Ovary (tissue), 9 donors: ENCODE measurements around the gene RAX. TPM values are rescaled to one million over a fixed set of nuclear protein-coding genes. Genes with fewer than 3 reads are reported as not detected.

Experiments
- DNase-seq, 5 donors: peaks; one replicate each; pipeline ENCODE4 v3.0.0-alpha.2; 2019 to 2020
- H3K27ac ChIP-seq, 2 donors: fragments of 200-600 bp; one replicate each; pipeline versions ENCODE4 v1.5.1 to v1.8.0; 2019 to 2022
- H3K27me3 ChIP-seq: fragments of 200-600 bp; one replicate; pipeline ENCODE4 v1.8.0; 2022
- H3K36me3 ChIP-seq: fragments of 200-600 bp; sonication (generic); one replicate; pipeline ENCODE4 v1.5.1; 2019
- H3K4me1 ChIP-seq: one replicate; pipeline ENCODE4 v1.8.1; 2013; ENCODE audit warnings: mild to moderate bottlenecking, moderate library complexity; ENCODE audit not compliant: insufficient read depth
- H3K4me3 ChIP-seq: fragments of 200-600 bp; sonication (generic); one replicate; pipeline ENCODE4 v1.5.1; 2017
- H3K9me3 ChIP-seq, 2 donors: fragments of 200-600 bp in 1 of 2; sonication (generic) in 1 of 2; one replicate each; pipeline versions ENCODE4 v1.5.1 to v1.8.1; 2013 to 2019; ENCODE audit warnings: mild to moderate bottlenecking in 1 of 2, moderate library complexity in 1 of 2
- CTCF ChIP-seq, 3 donors: fragments of 450-650 bp in 2 of 3; fragments of 200-600 bp in 1 of 3; IDR thresholded peaks; one replicate each; pipeline versions ENCODE4 v1.5.1 to v1.8.0; 2016 to 2022; ENCODE audit warnings: antibody characterized with exemption in 3 of 3, mild to moderate bottlenecking in 1 of 3
- EP300 ChIP-seq: sonication (generic); formaldehyde crosslinking; IDR thresholded peaks from one replicate; pipeline ENCODE4 v1.6.1; 2017; ENCODE audit warnings: antibody characterized with exemption
- POLR2A ChIP-seq: fragments of 450-650 bp; IDR thresholded peaks from one replicate; pipeline ENCODE4 v1.6.1; 2017; ENCODE audit warnings: antibody characterized with exemption, mild to moderate bottlenecking, moderate library complexity
- WGBS, 3 donors: extraction: QIAGEN DNeasy Blood & Tissue Kit in 1 of 3; methylation state at CpG; one replicate each; pipeline versions ENCODE4 v1.1.5 to v1.1.7; 2013 to 2017; 5-methylcytosine and 5-hydroxymethylcytosine counted together
- intact Hi-C, 4 donors: fragments of 100-400 bp; cut with DNase I; formaldehyde crosslinking; loops; one replicate each; pipeline versions ENCODE4 v1.11.0 to v1.15.1; 2022 to 2023
- polyA plus RNA-seq, 2 donors: library from polyadenylated mRNA; stranded (reverse); fragments of 200-250 nt in 1 of 2; fragments of 350-450 nt in 1 of 2; fragmentation: Illumina TruSeq in 1 of 2; extraction: RNeasy Lipid Tissue Mini Kit (QIAGEN cat#74804) in 1 of 2; gene quantifications; one replicate each; pipeline ENCODE4 v1.2.3, GENCODE V29; 2013 to 2014
- total RNA-seq, 7 donors: library from RNA; depleted of rRNA in 2 of 7; stranded (reverse); fragments of >200 nt in 2 of 7; fragmentation: NEBNext Ultra II Directional in 3 of 7; extraction: Animal tissue kit (Norgen Biotek cat#: 25700) in 3 of 7; gene quantifications; one replicate each; pipeline versions ENCODE4 v1.1.0 to v1.2.4, GENCODE V29; 2016 to 2023
- donor health status: DM: no; HTN: no; CAD: no; lungs with moderate emphysema.
- donor health status: DM: no; HTN: no; CAD: no.
- donor health status: Bipolar disorder and iron deficiency.
- donor health status: DM: yes; HTN: yes; CAD: no.
- donor health status: DM: no; HTN: no; CAD: no.
- donor health status: DM: yes; HTN: yes; CAD: no.

The RAX gene
- total and polyA plus RNA-seq, 9 donors: not detected

GRCh38 chr18:59308248-59308937 is 35.1 kb upstream of the RAX start:
- intact Hi-C loops: loop anchor here in 3 of 4 donors (2.0 to 10.0 kb wide), 4 partner anchors 94 to 514 kb away; no protein-coding TSS in a partner anchor
- no peak for TF ChIP-seq POLR2A
- TF ChIP-seq CTCF (IDR thresholded peaks at IDR 0.05): peak; percentile 57 to 76 (median 59)
- no peaks in the 10 kb centered on the region for H3K36me3 ChIP-seq
- WGBS, 3 donors: 1 to 2% (median 1%) methylated on average over 44 to 46 of the region's 46 CpGs
- H3K9me3 ChIP-seq: no peaks in the 10 kb centered on the region
- H3K27me3 ChIP-seq: no peaks in the 10 kb centered on the region
- H3K27ac ChIP-seq: no peak overlapping the region
- no peak overlapping the region for H3K4me3 ChIP-seq
- H3K4me1 ChIP-seq: no peaks in the 10 kb centered on the region
- peak; percentile 68 to 86 (median 78) for DNase-seq

GRCh38 chr18:59306640-59307039 is 33.4 kb upstream of the RAX start:
- Histone ChIP-seq H3K9me3 (no peaks in the 10 kb centered on the region), H3K27me3 (no peaks in the 10 kb centered on the region), H3K27ac (no peak overlapping the region), H3K36me3 (no peaks in the 10 kb centered on the region), H3K4me1 (no peaks in the 10 kb centered on the region), H3K4me3 (no peak overlapping the region)
- TF ChIP-seq CTCF (IDR thresholded peaks at IDR 0.05) (no peak), EP300 (no peak), POLR2A (no peak)
- 86 to 88% (median 88%) methylated on average over 6 of the region's 6 CpGs for WGBS, 3 donors
- DNase-seq: no peak
- intact Hi-C loops: loop anchor here in 3 of 4 donors (5.0 to 10.0 kb wide), 3 partner anchors 96 to 516 kb away; no protein-coding TSS in a partner anchor

- no peak overlapping the region for H3K27ac ChIP-seq
- TF ChIP-seq EP300 (no peak), POLR2A (no peak), CTCF (IDR thresholded peaks at IDR 0.05) (no peak)
- no peaks in the 10 kb centered on the region for H3K36me3 ChIP-seq
- no peaks in the 10 kb centered on the region for H3K27me3 ChIP-seq
- H3K9me3 ChIP-seq: no peaks in the 10 kb centered on the region
- H3K4me1 ChIP-seq: no peaks in the 10 kb centered on the region
- intact Hi-C loops: loop anchor here in 3 of 4 donors (5.0 to 10.0 kb wide), 3 partner anchors 97 to 517 kb away; no protein-coding TSS in a partner anchor
- H3K4me3 ChIP-seq: no peak overlapping the region
- no peak for DNase-seq
- WGBS, 3 donors: 69 to 78% (median 77%) methylated on average over 4 of the region's 4 CpGs
Observed at GRCh38 chr18:59305295-59305694, 32.0 kb upstream of the RAX start.

GRCh38 chr18:59303656-59304195 is 30.5 kb upstream of the RAX start:
- Histone ChIP-seq H3K4me3 (no peak overlapping the region), H3K27me3 (no peaks in the 10 kb centered on the region), H3K9me3 (no peaks in the 10 kb centered on the region), H3K27ac (no peak overlapping the region), H3K4me1 (no peaks in the 10 kb centered on the region), H3K36me3 (no peaks in the 10 kb centered on the region)
- intact Hi-C loops: loop anchor here in 1 of 4 donors (10.0 kb wide), 1 partner anchor 111 kb away; no protein-coding TSS in a partner anchor
- TF ChIP-seq EP300: no peak
- TF ChIP-seq CTCF (IDR thresholded peaks at IDR 0.05): no peak
- TF ChIP-seq POLR2A: no peak
- WGBS, 3 donors: 70 to 79% (median 74%) methylated on average over 9 of the region's 9 CpGs
- no peak for DNase-seq
